GM21737 (cell line): ENCODE results near the gene CREG1.

Experiments
- ATAC-seq: cut with Tn5 transposase; IDR thresholded peaks from one replicate; pipeline ENCODE4 v1.9.1; 2021; ENCODE audit warnings: mild to moderate bottlenecking, moderate library complexity; ENCODE audit not compliant: unreplicated experiment

Gene CREG1

GRCh38 chr1:167509587-167509986 is 44.0 kb downstream of the CREG1 start:
- ATAC-seq, result no peak

GRCh38 chr1:167507719-167508118 is 45.8 kb downstream of the CREG1 start:
- no peak for ATAC-seq

- no peak for ATAC-seq
Observed at GRCh38 chr1:167504467-167504827, 49.1 kb downstream of the CREG1 start.

- no peak for ATAC-seq
Observed at GRCh38 chr1:167503626-167504466, 49.7 kb downstream of the CREG1 start.

GRCh38 chr1:167502719-167503462 is 50.7 kb downstream of the CREG1 start:
- no peak for ATAC-seq

- no peak for ATAC-seq
Observed at GRCh38 chr1:167502192-167502551, 51.4 kb downstream of the CREG1 start.

GRCh38 chr1:167501515-167502191 is 51.9 kb downstream of the CREG1 start:
- no peak for ATAC-seq

GRCh38 chr1:167500283-167500860 is 53.2 kb downstream of the CREG1 start:
- ATAC-seq, result no peak

- peak; percentile 93 for ATAC-seq
Observed at GRCh38 chr1:167499664-167500101, 53.9 kb downstream of the CREG1 start.

GRCh38 chr1:167499106-167499505 is 54.5 kb downstream of the CREG1 start:
- no peak for ATAC-seq

- ATAC-seq, result no peak
Observed at GRCh38 chr1:167496797-167497619, 56.6 kb downstream of the CREG1 start.

- no peak for ATAC-seq
Observed at GRCh38 chr1:167493372-167493771, 60.2 kb downstream of the CREG1 start.

GRCh38 chr1:167492481-167492910 is 61.1 kb downstream of the CREG1 start:
- ATAC-seq, result no peak

GRCh38 chr1:167491586-167492461 is 61.7 kb downstream of the CREG1 start:
- no peak for ATAC-seq
